ENCODE measurements around the gene DGKZ.
A peak's percentile ranks its signal among the peaks of the same experiment; 100 is the strongest.

The DGKZ gene

DNA sequence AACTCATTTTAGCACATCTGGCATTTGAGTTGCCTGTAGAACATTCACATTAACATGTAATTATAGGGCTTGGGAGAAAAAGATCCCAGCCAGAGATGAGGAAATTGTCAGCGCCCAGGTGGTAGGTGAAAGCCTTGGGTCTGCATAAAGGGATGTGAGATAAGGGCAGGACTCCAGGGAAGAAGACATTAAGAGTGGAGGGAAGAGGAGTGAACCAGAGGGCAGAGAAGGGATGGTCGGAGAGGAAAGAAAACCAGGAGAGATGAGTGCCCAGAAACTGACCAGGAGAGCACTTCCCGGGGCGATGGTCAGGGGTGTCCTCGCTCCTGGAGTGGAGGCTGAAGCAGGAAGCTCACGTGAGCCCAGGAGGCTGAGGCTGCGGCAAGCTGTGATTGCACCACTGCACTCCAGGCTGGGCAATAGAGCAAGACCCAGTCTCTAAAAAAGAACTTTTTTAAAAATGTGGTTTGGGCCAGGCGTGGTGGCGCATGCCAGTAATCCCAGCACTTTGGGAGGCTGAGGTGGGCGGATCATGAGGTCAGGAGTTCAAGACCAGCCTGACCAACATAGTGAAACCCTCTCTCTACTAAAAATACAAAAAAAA, 20.3 kb upstream of the DGKZ start:
- no peak for DNase-seq

DNA sequence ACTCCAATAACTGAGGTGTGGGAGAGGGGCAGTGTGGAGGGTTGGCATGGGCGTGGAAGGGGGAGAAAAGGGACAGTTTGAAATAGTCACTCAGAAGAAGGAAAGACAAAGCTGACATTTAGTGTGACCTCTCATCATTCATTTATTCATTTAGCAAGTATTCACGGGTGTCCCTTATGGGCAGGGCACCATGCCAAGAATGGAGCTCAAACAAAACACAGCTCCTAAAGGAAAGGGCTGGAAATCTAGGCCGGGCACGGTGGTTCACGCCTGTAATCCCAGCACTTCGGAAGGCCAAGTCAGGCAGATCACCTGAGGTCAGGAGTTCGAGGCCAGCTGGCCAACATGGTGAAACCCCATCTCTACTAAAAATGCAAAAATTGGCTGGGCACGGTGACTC, 19.4 kb upstream of the DGKZ start:
- no peak for DNase-seq

DNA sequence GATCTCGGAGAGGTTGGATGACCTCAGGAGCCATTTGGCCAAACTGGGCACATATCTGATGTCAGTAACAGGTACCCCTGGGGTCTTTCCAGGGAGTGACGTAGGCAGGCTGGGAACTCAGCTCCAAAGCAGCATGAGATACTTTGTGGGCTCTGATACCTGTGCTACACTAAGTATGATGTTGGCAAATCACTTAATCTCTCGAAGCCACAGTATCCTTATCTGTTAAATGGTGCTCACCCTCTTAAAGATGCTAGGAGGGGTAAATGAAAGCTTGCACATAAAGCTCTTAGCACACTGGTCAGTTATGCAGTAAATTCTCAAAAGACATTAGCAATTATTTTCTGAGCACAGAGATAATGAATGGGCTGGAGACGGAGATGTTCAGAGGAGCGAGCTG, 17.1 kb upstream of the DGKZ start:
- peak; percentile 62 for DNase-seq

DNA sequence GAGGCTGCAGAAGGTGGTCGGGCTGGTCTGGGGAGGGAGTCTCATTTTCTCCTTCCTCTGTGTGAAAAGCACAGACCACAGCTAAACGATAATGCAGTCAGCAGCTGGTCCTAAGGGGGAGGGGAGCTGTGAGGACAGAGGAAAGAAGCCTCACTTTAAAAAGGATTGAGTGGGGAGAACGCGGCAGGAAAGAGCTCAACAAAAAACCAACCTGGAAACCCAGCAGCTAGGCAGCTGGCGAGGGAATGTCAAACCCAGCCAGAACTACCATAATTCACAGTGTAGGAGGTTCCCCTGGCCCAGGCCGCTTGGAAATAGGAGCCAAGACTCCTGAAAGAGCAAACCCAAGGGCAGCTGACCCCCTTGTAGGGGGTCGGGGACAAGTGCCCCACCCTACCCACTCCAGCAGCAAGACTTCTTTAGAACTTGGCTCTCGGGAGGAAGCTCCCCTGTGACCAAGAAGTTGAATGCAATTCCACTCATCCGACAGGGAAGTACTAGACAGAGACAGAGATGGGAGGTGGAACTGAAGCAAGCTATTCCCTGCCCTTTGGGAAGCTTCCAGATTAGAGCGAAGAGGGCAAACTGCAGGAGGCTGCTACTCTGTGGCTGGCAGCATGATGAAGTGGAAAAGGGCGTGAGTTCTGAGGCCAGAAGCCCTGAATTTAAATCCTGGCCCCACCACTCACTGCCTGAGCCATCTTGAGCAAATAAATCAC, 16.5 kb upstream of the DGKZ start:
- DNase-seq = peak; percentile 62

DNA sequence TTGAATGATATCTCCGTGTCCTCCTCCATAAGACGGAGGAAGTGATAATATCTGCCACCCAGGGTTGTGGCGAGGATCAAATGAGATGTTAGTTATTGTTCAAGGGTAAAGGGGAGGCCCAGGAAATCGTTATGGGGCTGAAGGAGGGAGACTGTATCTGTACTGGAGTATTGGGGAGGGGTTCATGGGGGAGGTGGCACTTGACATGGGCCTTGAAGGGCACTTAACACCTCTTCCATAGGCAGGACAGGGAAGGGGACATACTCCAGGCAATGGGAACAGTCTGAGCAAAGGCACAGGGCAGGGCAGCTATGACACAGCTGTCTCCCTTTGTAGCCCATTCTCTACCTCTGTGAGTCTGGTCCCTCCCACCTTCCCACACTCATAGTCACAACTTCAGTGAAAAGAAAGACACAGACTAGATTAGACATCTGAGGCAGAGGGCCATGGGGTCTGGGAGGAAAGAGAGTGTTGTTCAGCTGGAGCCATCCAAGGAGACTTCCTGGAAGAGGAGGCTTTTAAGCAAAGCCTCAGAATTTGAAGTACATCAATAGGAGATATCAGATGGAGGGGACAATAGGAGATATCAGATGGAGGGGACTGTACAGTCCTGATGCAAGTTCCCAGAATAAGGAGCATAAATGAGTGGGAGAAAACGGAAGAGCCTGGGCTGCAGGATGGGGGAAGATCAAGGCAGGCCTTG, 15.8 kb upstream of the DGKZ start:
- DNase-seq = no peak

DNA sequence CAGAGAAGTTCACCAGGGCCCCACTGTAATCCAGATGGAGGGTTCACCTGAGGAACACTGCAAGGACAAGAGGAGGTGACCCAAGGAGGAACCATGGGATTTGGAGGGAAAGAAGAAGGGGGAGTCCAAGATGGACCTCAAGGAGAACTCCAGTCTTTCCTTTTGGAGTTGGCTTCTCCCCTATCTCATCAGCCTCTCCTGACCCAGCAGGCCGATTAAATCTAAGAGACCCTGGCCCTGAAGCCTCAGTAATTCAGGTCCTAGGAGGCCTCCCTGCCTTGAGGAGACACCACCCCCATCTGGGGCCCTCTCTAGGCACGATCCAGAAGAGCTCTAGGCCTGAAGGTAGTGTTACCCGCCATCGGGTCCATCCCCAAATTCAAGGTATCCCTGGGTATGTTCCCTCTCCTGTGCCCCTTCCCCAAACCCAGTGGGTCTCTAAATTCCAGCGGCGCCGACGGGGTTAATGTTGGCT, 15.1 kb upstream of the DGKZ start:
- no peak for DNase-seq

DNA sequence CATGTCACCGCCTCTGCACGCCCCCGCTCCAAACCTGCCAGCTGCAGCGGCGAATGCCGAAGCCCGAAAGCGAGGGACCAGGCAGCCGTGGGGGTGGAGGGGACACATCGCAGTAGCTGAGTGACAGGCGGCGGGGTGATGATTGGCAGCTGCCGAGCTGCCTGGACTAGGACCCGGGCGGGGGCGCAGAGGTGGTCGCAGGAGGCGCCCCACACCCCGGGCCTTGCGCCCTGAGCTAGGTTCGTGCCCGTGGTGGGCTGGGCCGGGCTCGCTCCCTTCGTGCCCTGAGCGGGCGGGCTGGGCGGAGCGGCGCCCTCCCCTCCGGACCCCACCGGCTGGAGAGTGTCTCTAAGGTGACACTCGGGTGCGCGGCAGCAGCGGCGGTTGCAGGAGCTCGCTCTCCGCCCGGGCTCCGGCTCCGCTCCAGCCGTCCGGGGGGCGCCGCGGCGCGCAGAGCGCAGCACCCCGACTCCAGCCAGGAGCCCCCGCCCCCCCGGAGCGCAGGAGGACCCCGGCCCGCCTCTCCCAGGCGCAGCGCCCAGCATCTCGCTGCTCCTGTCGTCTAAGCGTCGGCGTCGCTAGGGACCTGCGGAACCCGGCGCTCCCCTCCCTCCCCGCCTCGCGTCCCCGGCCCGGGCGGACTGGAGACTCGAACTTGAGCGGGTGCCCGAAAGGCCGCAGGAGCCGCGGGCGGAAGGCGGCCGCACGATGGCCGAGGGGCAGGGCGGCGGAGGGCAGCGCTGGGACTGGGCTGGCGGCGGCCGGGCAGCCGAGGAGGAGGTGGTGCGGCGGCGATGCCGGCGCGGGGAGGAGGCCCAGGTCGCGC, 14.5 kb upstream of the DGKZ start:
- peak; percentile 28 for DNase-seq

DNA sequence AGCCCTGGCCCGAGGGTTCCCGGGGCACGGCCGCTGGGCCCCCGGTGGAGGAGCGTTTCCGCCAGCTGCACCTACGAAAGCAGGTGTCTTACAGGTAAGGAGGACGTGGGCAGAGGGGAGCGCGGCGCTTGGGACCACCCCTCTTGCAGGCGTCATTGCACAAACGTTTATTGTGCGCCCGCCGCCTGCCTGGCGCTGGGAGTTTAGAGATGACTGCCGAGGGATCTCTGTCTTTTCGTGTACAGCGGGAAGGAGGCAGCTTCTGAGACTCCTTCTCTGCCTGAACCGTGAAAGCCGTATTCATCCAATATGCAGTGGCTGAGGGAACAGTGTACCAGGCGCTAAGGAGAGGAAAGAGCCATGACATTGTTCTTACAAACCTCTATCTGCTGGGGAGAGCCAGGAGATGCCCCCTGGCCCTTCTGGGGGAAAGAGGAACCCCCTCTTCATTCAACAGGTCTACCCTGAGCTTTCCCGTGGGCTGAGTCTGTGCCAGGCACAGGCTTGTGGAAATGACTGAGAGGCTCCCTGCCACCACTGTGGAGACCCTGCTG, 13.8 kb upstream of the DGKZ start:
- peak; percentile 65 for DNase-seq

DNA sequence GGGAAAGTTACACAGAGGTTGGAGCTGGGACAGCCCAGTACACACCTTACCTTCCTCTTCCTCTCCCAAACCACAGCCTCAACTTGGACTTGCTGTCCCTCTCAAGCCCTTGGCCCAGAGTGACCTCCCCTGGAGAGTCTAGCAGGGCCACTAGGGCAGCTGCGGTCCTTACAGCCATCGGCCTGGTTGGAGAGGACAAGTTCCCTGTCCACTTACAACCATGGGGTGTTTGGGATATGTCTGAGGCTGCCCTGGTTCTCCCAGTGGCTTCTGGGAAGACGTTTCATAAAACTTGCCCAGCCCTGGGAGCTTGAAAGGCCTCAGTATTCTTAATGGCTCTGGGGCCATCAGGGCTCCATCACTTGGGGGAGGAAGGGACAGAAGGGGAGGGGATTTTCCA, 13.1 kb upstream of the DGKZ start:
- no peak for DNase-seq

DNA sequence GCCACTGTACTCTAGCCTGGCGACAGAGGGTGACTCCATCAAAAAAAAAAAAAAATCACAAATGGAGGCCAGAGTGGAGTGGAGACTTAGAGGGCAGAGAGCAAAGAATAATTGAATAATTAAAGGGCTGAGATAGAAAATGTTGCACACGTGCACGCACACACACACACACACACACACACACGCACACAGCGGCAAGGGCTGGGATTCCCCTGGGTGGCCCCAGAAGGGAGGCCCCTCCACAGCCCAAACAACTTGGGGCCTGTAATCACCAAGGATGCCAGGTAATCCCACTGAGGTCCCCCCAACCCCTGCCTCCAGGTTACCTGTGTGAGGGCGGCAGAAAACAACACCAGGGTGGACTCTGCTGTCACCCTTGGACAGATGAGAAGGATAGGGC, 12.0 kb upstream of the DGKZ start:
- no peak for DNase-seq

DNA sequence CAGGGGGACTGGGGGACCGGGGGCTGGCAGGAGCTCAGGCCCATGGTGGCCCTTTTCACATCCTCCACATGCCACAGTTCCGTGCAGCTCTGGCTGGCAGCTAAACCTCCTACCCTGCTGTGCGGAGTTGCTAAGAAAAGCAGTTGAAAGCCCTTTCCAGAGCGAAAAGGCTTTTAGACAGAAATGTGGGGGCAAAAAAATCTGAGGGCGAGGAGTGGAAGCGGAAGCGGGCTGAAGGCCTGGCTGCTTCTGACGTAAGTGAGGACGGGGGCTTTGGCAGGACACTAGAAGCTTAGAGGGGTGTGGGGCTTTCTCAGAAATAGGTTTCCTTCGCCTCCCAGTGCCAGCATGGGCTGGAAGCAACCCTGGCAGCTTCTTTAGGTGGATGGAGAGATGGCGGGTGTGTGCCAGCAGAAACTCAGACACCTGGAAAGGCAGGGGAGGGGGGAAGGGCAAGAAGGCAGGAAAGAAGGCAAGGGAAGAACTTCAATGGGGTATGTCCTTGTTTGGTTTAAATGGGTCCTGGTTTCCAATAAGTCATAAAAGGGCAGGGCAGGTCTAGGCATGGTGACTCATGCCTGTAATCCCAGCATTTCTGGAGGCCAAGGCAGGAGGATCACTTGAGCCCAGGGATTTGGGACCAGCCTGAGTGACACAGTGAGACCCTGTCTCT, 11.2 kb upstream of the DGKZ start:
- no peak for DNase-seq

DNA sequence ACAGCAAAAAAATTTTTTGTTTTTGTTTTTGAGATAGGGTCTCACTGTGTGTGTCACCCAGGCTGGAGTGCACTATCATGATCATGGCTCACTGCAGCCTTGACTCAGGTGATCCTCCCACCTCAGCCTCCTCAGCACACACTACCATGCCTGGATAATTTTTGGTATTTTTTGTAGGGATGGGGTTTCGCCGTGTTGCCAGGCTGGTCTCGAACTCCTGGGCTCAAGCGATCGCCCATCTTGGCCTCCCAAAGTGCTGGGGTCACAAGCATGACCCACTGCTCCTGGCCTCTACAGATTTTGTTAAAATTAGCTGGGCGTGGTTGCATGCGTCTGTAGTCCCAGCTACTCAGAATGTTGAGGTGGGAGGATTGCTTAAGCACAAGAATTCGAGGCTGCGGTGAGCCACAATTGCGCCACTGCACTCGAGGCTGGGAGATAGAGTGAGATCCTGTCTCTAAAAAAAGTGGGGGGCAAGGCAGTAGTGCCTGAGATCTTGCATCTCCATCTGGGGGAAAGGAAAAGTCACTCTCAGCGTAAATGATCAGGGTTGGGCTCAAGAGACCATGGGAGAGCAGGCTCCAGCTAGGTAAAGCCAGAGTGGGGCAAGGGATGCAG, 10.6 kb upstream of the DGKZ start:
- no peak for DNase-seq

DNA sequence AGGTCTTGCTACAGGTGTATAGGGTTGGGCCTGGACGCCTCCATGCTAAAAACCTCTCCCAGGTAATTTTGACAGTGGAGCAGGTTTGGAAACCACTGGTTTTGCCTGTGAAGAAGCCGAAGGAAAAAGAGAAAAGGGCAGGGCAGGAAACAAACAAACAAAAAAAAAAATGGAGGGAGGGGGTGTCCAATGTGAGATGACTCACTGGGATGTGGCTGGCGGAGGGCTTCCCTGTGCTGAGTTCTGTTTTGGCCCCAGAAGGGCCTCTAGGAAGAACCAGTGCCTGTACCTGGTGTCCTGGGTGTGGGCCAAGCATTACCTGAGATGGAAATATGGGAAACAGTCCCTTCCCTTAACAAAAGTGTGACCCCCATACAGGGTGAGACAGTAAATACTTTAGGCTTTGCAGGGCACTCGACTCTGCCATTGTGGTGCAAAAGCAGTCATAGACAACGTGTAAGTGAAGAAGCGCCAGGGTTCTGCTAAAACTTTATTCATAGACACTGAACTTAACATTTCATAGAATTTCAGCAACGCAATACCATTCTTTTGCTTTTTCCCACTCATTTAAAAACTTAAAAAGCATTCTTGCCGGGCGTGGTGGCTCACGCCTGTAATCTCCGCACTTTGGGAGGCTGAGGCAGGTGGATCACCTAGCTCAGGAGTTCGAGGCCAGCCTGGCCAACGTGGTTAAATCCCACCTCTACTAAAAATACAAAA, 9.5 kb upstream of the DGKZ start:
- DNase-seq = no peak

DNA sequence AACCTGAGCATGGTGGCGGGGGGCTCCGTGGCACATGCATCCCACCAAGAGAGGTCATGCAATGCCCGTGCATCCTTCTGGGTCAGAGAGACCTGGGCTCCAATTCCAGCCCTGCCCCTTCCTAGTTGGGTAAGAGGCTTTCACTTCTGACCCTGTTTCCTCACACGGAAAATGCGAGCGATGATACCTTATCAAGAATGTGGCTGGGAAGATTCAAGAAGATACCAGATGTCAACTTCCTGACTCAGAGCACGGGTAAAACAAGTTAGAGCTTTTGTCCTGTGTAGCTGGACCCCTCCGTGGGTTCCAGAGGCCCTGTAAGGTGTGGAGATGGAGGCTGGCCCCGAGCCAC, 8.7 kb upstream of the DGKZ start:
- DNase-seq = no peak

DNA sequence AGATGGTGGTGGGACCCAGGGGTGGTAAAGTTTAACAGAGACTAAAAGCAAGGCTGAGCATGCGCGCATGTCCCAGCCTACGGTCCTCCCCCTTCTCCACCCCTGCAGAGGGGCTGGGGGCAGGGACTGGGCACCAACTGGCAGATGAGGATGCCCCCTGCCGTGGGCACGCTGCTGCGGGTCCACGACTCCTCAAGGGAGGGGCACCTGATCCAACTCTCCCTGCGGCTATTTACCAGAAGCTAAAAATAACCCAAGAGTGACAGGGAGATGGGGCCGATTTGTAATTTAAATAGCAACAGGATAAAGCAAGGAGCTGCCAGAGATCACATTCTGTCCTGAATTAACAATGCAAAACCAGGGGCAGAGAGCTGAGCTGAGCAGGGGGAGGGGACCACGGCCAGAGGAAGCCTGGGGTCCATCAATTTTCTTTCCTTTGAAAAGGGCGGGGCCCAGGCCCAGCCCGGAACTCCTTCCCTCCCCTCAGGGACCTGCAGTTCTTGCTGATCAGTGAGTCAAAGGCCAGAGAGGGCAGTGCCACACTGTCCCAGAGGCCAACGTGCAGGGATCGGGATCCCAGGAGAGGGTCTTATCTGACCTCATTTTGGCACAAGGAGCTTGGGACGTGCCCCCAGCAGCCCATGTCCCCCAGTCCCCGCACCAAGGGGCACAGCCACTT, 8.1 kb upstream of the DGKZ start:
- peak; percentile 70 for DNase-seq

DNA sequence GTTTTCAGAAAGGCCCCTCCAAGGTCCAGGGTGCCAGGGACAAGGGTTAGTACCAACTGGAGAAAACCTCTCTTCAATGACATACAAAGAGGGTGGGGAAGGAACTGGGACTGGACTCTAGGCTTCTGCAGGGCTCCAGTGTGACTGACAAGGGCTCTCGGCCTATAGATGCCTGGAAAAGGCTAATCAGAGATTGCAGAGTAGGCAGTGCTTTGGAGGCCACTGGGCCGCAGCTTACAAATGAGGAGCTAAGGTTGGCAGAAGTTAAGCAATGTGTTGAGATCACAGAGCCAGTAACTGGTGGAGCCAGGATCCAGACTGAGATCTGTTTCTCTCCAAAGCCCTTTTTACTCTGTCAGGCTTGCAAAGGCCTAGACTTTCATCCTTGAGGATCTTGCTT, 7.4 kb upstream of the DGKZ start:
- DNase-seq = no peak

DNA sequence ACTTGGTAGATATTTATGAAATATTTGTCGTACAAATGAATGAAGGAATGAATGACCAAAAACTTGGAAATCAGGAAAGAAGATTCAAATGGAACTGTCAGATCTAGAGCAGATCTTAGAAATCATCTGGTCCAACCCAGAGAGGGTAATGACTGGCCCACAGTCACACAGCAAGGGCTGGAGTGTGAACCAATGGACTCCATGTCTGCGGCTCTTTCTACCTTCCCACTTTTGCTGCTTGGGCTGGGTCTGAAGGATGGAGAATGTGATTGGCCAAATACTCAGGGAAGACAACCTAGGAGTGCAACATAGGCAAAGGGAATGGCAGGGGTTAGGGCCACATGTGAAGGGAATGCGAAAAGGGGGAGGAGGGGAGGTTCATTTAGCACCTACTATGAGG, 5.8 kb upstream of the DGKZ start:
- no peak for DNase-seq

DNA sequence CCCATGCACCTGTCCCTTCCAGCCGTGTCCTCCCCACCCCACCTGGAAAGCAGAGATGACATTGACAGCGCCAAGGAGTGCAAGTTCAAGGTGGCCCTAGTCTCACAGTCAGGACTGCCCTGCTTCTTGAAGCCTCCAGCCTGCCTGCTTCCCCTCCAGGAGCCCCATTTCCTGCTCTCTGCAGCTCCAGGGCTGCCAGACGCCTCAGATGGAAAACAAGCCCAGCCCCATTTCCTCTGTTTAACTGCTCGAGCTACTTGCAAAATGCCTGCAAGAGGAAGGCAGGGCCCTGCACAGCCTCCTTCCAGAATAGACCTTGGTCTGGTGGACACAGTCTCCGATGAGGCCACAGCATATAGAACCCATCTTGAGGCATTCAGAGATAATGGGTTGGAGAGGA, 5.0 kb upstream of the DGKZ start:
- no peak for DNase-seq

DNA sequence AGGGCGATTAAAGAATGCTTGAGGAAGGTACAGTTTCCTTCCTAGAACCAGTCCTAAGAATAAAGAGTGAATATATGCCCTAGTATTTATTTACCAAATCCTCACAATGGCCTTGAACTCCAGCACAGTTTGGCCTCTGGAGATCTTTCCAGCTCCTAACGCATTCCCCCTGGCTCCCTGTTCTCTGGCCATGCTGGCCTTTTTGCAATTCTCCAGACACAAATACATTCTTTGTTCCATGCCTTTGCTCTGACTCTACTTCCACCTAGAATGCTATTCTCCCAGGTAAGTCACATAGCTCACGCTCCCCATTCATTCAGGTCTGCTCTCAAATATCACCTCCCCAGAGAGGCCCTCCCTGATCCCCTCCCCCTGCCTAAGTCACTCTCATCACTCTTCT, 3.7 kb upstream of the DGKZ start:
- no peak for DNase-seq

DNA sequence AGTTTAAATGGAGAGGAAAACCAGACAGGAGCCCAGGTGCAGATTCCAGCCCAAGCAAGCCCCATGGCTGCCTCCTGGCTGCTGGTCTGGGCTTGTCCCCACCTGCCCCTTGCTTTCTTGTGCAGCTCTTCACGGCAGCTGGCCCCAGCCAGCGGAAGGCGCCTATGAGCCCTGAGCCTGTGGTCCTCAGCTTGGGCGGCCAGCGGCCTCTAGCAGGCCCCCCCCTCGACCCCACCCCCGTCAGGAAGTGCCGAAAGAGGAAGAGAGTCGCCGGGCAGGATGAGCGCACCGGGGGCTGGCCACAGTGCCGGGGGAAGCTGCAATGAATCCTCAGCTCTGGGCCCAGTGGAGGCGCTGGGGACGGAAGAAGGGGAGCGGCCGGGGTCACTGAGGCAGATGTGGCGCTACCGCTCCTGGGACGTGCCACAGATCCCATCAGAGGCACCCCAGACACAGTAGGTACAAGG, 2.1 kb upstream of the DGKZ start:
- peak; percentile 85 for DNase-seq
